K562 (cell line): ENCODE data around the gene CARD8. TPM values are rescaled to one million over a fixed set of nuclear protein-coding genes. Genes with fewer than 3 reads are reported as not detected.

Source experiments
- CCAR2 ChIP-seq: fragments of 200-400 bp; formaldehyde crosslinking; IDR thresholded peaks from 2 replicates; pipeline ENCODE4 v1.6.1; 2017; ENCODE audit warnings: mild to moderate bottlenecking, low read depth, low read length
- CEBPB ChIP-seq: fragments of 450-650 bp; IDR thresholded peaks from 2 replicates; pipeline ENCODE4 v1.6.1; 2016; ENCODE audit warnings: missing genetic modification characterization, missing compliant biosample characterization
- CHAMP1 ChIP-seq: fragments of 450-650 bp; IDR thresholded peaks from 2 replicates; pipeline ENCODE4 v1.6.1; 2016; ENCODE audit warnings: mild to moderate bottlenecking
- E4F1 ChIP-seq: fragments of 250-450 bp; sonication (Bioruptor Pico); IDR thresholded peaks from 2 replicates; pipeline ENCODE4 v1.5.0; 2021; ENCODE audit warnings: mild to moderate bottlenecking, borderline replicate concordance
- FOXK1 ChIP-seq: sonication (generic); formaldehyde crosslinking; IDR thresholded peaks from 2 replicates; pipeline ENCODE4 v1.8.0; 2022; ENCODE audit warnings: missing genetic modification reagents, mild to moderate bottlenecking, borderline replicate concordance
- GTF2E2 ChIP-seq: fragments of 200-800 bp; sonication (Bioruptor generic); IDR thresholded peaks from 2 replicates; pipeline ENCODE4 v1.6.1; 2016; ENCODE audit warnings: missing genetic modification characterization, missing compliant biosample characterization
- HBP1 ChIP-seq: fragments of 450-650 bp; formaldehyde crosslinking; IDR thresholded peaks from 2 replicates; pipeline ENCODE4 v1.4.0; 2022; ENCODE audit warnings: missing genetic modification characterization
- HNRNPH1 ChIP-seq: fragments of 200-400 bp; formaldehyde crosslinking; optimal IDR thresholded peaks from 2 replicates; pipeline ENCODE3; 2017; ENCODE audit warnings: low read depth, mild to moderate bottlenecking, low read length, moderate library complexity
- KDM2B ChIP-seq: fragments of 250-450 bp; sonication (Bioruptor Pico); IDR thresholded peaks from 2 replicates; pipeline ENCODE4 v1.8.0; 2021; ENCODE audit warnings: mild to moderate bottlenecking, moderate library complexity
- POLR3A ChIP-seq: IDR thresholded peaks from 2 replicates; pipeline ENCODE4 v1.6.1; 2011; ENCODE audit warnings: borderline replicate concordance, mild to moderate bottlenecking, moderate library complexity; ENCODE audit not compliant: insufficient read length, insufficient read depth; ENCODE audit errors: extremely low read depth
- PREB ChIP-seq: sonication (generic); formaldehyde crosslinking; IDR thresholded peaks from 2 replicates; pipeline ENCODE4 v1.8.1; 2023; ENCODE audit warnings: mild to moderate bottlenecking, missing genetic modification reagents
- RFX1 ChIP-seq: fragments of 450-650 bp; IDR thresholded peaks from 2 replicates; pipeline ENCODE4 v1.6.1; 2016; ENCODE audit warnings: mild to moderate bottlenecking, moderate library complexity
- ZBTB5 ChIP-seq: fragments of 450-650 bp; IDR thresholded peaks from 2 replicates; pipeline ENCODE4 v1.6.1; 2017; ENCODE audit warnings: antibody characterized with exemption
- ZNF253 ChIP-seq: fragments of 250-450 bp; sonication (Bioruptor Pico); conservative IDR thresholded peaks from 2 replicates; pipeline ENCODE4 v1.6.1; 2021; ENCODE audit warnings: mild to moderate bottlenecking
- ZNF655 ChIP-seq: fragments of 250-450 bp; sonication (Bioruptor Pico); IDR thresholded peaks from 2 replicates; pipeline ENCODE4 v1.5.0; 2021
- polyA plus RNA-seq, 8 experiments: library from polyadenylated mRNA; depleted of rRNA in 4 of 8; stranded (reverse) in 5 of 8; unstranded in 3 of 8; fragments of >200 nt; fragmentation: Nextera tagmentation in 2 of 8; fragmentation: Illumina TruSeq in 1 of 8; extraction: Ambion mirVana in 2 of 8; extraction: Trizol in 1 of 8; gene quantifications; 2 replicates each; pipeline versions ENCODE4 v1.2.1 to v1.2.3, GENCODE V29; 2011 to 2014; ENCODE audit warnings: inconsistent platforms in 1 of 8, missing spikeins in 1 of 8
- total RNA-seq, 7 experiments: library from RNA; depleted of rRNA in 6 of 7; stranded (reverse); fragments of >200 nt in 6 of 7; fragmentation: Illumina TruSeq in 2 of 7; extraction: Trizol in 2 of 7; gene quantifications; 2 replicates each; pipeline versions ENCODE4 v1.2.1 to v1.2.3, GENCODE V29; 2011 to 2021; ENCODE audit warnings: low replicate concordance in 1 of 7

CARD8 gene
- total and polyA plus RNA-seq, 9 of the 15 experiments (the other 6 are each of a cell fraction or from before 2014, with no cell fraction given) = 11.5 to 26.4 (median 20.8) TPM

- TF ChIP-seq HBP1 = 0 out of 2 replicates have a peak, but pooled peaks have one; percentile 22
- TF ChIP-seq CEBPB = no peak
- no peak for TF ChIP-seq RFX1
- TF ChIP-seq ZBTB5 = no peak
- 0 out of 2 replicates have a peak, but pooled peaks have one; percentile 40 for TF ChIP-seq CHAMP1
- TF ChIP-seq FOXK1 = no peak
- TF ChIP-seq CCAR2 = no peak
- TF ChIP-seq E4F1 (CRISPR knock-in tag) = no peak
- TF ChIP-seq GTF2E2 (tag) = peak; percentile 98
- TF ChIP-seq KDM2B (CRISPR knock-in tag) = no peak
- no peak for TF ChIP-seq PREB
- no peak for TF ChIP-seq ZNF655 (CRISPR knock-in tag)
- no peak for TF ChIP-seq HNRNPH1
- no peak for TF ChIP-seq POLR3A
- TF ChIP-seq ZNF253 (CRISPR knock-in tag) = no peak
These were observed at the start of gene CARD8 (continued) for GRCh38 chr19:48255376-48256303.
